ENCODE data around the gene ZNF76. TPM values are rescaled to one million over a fixed set of nuclear protein-coding genes. Genes with fewer than 3 reads are reported as not detected.
"Not testable (repeated sequence)": the region's sequence is repeated elsewhere in the genome, so short reads cannot be mapped to it uniquely, and the experiment has no call there.

The ZNF76 gene
- total RNA-seq, 1 experiment from 2014 or later, result 39.9 TPM

GRCh38 chr6:35330541-35331119 lies 71.1 kb downstream of the ZNF76 start:
- intact Hi-C loops (cut with micrococcal nuclease; ENCODE audit: unreplicated experiment), result no loop called here
- POLR2A ChIA-PET (ENCODE audit: unreplicated experiment), result interaction anchor here (0.6 kb wide), 1 partner anchor 141 kb away, joined by 4 read pairs; no protein-coding TSS in a partner anchor

GRCh38 chr6:35332074-35332887 lies 72.7 kb downstream of the ZNF76 start:
- peak; percentile 37; the same call in 1 of the 2 replicates for TF ChIP-seq CTCF (conservative IDR thresholded peaks at IDR 0.05)
- peak; percentile 68 to 74 for DNase-seq
- H3K27ac ChIP-seq; BruUV-seq (replicated peaks); H3K36me3 ChIP-seq (ENCODE audit: low read depth); H3F3A ChIP-seq (ENCODE audit: insufficient read depth, low read depth); H3K27me3 ChIP-seq (ENCODE audit: insufficient read depth, low read depth); POLR2A ChIA-PET (ENCODE audit: unreplicated experiment); H3K9me2 ChIP-seq (ENCODE audit: insufficient read depth); H2AFZ ChIP-seq; H3K9me3 ChIP-seq (ENCODE audit: insufficient read depth, low read depth); H3K4me3 ChIP-seq; H4K20me1 ChIP-seq (ENCODE audit: insufficient read depth); H3K4me1 ChIP-seq (replicated peaks; ENCODE audit: insufficient read depth); intact Hi-C loops (cut with micrococcal nuclease; ENCODE audit: unreplicated experiment); H3K79me2 ChIP-seq (ENCODE audit: low read depth): not testable (repeated sequence)
- CTCF ChIA-PET, result interaction anchor here (0.7 kb wide), 1 partner anchor 10 kb away, joined by 9 read pairs; no protein-coding TSS in a partner anchor
- H3K4me2 ChIP-seq, result peak overlapping the region; percentile 51; the same call in 1 of the 2 replicates

More at GRCh38 chr6:35330541-35331119, 71.1 kb downstream of the ZNF76 start:
- Histone ChIP-seq H3F3A (ENCODE audit: insufficient read depth, low read depth) (no peaks in the 10 kb centered on the region), H3K4me1 (replicated peaks; ENCODE audit: insufficient read depth) (0 out of 2 replicates have a peak, but pooled peaks cover 3% of the 10 kb centered on the region), H3K9me3 (ENCODE audit: insufficient read depth, low read depth) (no peaks in the 10 kb centered on the region), H3K4me2 (no peak overlapping the region), H3K27me3 (ENCODE audit: insufficient read depth, low read depth) (peaks cover 4% of the 10 kb centered on the region; the same call in 1 of the 2 replicates), H4K20me1 (ENCODE audit: insufficient read depth) (no peaks in the 10 kb centered on the region), H2AFZ (no peak overlapping the region), H3K79me2 (ENCODE audit: low read depth) (no peaks in the 10 kb centered on the region), H3K9me2 (ENCODE audit: insufficient read depth) (no peaks in the 10 kb centered on the region), H3K4me3 (no peak overlapping the region), H3K27ac (no peak overlapping the region), H3K36me3 (ENCODE audit: low read depth) (no peaks in the 10 kb centered on the region)
- TF ChIP-seq CTCF (conservative IDR thresholded peaks at IDR 0.05), result no peak
- no peak for TF ChIP-seq EZH2 (IDR thresholded peaks at IDR 0.05; ENCODE audit: low read depth)
- CTCF ChIA-PET, result no interaction called here
- peak in 1 of 2 experiments; percentile 47 for DNase-seq
- BruUV-seq (replicated peaks), result no TSS peak

GRCh38 chr6:35341557-35341956 lies 82.0 kb downstream of the ZNF76 start:
- Histone ChIP-seq H4K20me1 (ENCODE audit: insufficient read depth) (no peaks in the 10 kb centered on the region), H3K4me1 (replicated peaks; ENCODE audit: insufficient read depth) (peaks cover 25% of the 10 kb centered on the region), H3K4me3 (peak overlapping the region; percentile 45), H3K79me2 (ENCODE audit: low read depth) (peaks cover 26% of the 10 kb centered on the region), H3K9me3 (ENCODE audit: insufficient read depth, low read depth) (no peaks in the 10 kb centered on the region), H3K36me3 (ENCODE audit: low read depth) (no peaks in the 10 kb centered on the region), H3K9me2 (ENCODE audit: insufficient read depth) (no peaks in the 10 kb centered on the region), H3K4me2 (peak overlapping the region; percentile 72), H3K27me3 (ENCODE audit: insufficient read depth, low read depth) (no peaks in the 10 kb centered on the region), H3K27ac (peak overlapping the region; percentile 95), H3F3A (ENCODE audit: insufficient read depth, low read depth) (peaks cover 13% of the 10 kb centered on the region; the same call in 1 of the 2 replicates), H2AFZ (peak overlapping the region; percentile 26; the same call in 1 of the 2 replicates)
- no peak for TF ChIP-seq CTCF (conservative IDR thresholded peaks at IDR 0.05)
- TF ChIP-seq EZH2 (IDR thresholded peaks at IDR 0.05; ENCODE audit: low read depth), result no peak
- no TSS peak for BruUV-seq (replicated peaks)
- intact Hi-C loops (cut with micrococcal nuclease; ENCODE audit: unreplicated experiment), result no loop called here
- CTCF ChIA-PET, result interaction anchor here (0.5 to 1.8 kb wide), 12 partner anchors 9 to 469 kb away, joined by 3 to 25 read pairs (median 6); partner anchors contain the start of genes FANCE, RPL10A and TEAD3
- POLR2A ChIA-PET (ENCODE audit: unreplicated experiment), result interaction anchor here (0.6 to 0.7 kb wide), 5 partner anchors 23 to 155 kb away, joined by 3 to 18 read pairs (median 9); partner anchors contain the start of gene TEAD3
- peak; percentile 38 to 81 for DNase-seq
